ENCODE measurements around the gene SORCS2.

- TF ChIP-seq CTCF (IDR thresholded peaks at IDR 0.05) (no peak), POLR2A (IDR thresholded peaks at IDR 0.05) (no peak)
These were observed 207.3 kb downstream of the SORCS2 start for GRCh38 chr4:7399440-7400234.
